Lower leg skin (tissue), 4 donors: ENCODE results near the gene TSSC4. TPM values are rescaled to one million over a fixed set of nuclear protein-coding genes. Genes with fewer than 3 reads are reported as not detected.
A peak's percentile ranks its signal among the peaks of the same experiment; 100 is the strongest.

Source experiments
- DNase-seq, 2 donors: peaks; one replicate each; pipeline ENCODE4 v3.0.0-alpha.2; 2019; ENCODE audit warnings: low spot score in 2 of 2
- H3K4me3 ChIP-seq: fragments of 200-600 bp; sonication (generic); 2 replicates; pipeline ENCODE4 v1.5.1; 2017; ENCODE audit warnings: mild to moderate bottlenecking, low read depth; ENCODE audit not compliant: poor library complexity, severe bottlenecking
- POLR2A ChIP-seq, 2 donors: fragments of 450-650 bp; IDR thresholded peaks; one replicate each; pipeline ENCODE4 v1.6.1; 2016 to 2017; ENCODE audit warnings: antibody characterized with exemption in 2 of 2, mild to moderate bottlenecking in 1 of 2, moderate library complexity in 1 of 2
- WGBS, 2 donors: methylation state at CpG; one replicate each; pipeline ENCODE4 v1.1.5; 2018; 5-methylcytosine and 5-hydroxymethylcytosine counted together
- intact Hi-C: fragments of 100-400 bp; cut with DNase I; formaldehyde crosslinking; loops from one replicate; pipeline ENCODE4 v1.15.0; 2023; ENCODE audit warnings: low total_unique reads
- total RNA-seq, 4 donors: library from RNA; depleted of rRNA; stranded (reverse); fragments of >200 nt; gene quantifications; one replicate each; pipeline ENCODE4 v1.1.0, GENCODE V29; 2016
- TF ChIP-seq, protein P1 (sequence below), 3 donors: fragments of 450-650 bp; IDR thresholded peaks; one replicate each; pipeline ENCODE4 v1.5.1; 2016; ENCODE audit warnings: antibody characterized with exemption in 3 of 3, mild to moderate bottlenecking in 3 of 3, moderate library complexity in 2 of 3

The TSSC4 gene
- total RNA-seq, 4 donors from 2014 or later = 45.6 to 58.7 (median 55.8) TPM

GRCh38 chr11:2418693-2419360 is 18.3 kb downstream of the TSSC4 start:
- 74 to 79% methylated on average over 20 to 21 of the region's 21 CpGs for WGBS, 2 donors
- TF ChIP-seq, protein P1, sequence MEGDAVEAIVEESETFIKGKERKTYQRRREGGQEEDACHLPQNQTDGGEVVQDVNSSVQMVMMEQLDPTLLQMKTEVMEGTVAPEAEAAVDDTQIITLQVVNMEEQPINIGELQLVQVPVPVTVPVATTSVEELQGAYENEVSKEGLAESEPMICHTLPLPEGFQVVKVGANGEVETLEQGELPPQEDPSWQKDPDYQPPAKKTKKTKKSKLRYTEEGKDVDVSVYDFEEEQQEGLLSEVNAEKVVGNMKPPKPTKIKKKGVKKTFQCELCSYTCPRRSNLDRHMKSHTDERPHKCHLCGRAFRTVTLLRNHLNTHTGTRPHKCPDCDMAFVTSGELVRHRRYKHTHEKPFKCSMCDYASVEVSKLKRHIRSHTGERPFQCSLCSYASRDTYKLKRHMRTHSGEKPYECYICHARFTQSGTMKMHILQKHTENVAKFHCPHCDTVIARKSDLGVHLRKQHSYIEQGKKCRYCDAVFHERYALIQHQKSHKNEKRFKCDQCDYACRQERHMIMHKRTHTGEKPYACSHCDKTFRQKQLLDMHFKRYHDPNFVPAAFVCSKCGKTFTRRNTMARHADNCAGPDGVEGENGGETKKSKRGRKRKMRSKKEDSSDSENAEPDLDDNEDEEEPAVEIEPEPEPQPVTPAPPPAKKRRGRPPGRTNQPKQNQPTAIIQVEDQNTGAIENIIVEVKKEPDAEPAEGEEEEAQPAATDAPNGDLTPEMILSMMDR (IDR thresholded peaks at IDR 0.05) = no peak
- TF ChIP-seq POLR2A (IDR thresholded peaks at IDR 0.05) = no peak
- intact Hi-C loops = loop anchor here (5.0 kb wide), 1 partner anchor 222 kb away; no protein-coding TSS in a partner anchor
- no peak for DNase-seq
- H3K4me3 ChIP-seq = no peak overlapping the region

GRCh38 chr11:2419638-2420501 is 19.3 kb downstream of the TSSC4 start:
- WGBS, 2 donors = 48 to 51% methylated on average over 26 to 33 of the region's 36 CpGs
- intact Hi-C loops = loop anchor here (2.0 to 5.0 kb wide), 2 partner anchors 113 to 223 kb away; no protein-coding TSS in a partner anchor
- DNase-seq = peak; percentile 63 to 94
- H3K4me3 ChIP-seq = no peak overlapping the region
- TF ChIP-seq POLR2A (IDR thresholded peaks at IDR 0.05) = no peak
- TF ChIP-seq, protein P1 (IDR thresholded peaks at IDR 0.05) = peak in 1 of 3 donors; percentile 64

- intact Hi-C loops = loop anchor here (2.0 kb wide), 1 partner anchor 114 kb away; no protein-coding TSS in a partner anchor
- WGBS, 2 donors = 8 to 30% methylated on average over 2 to 30 of the region's 44 CpGs
- TF ChIP-seq POLR2A (IDR thresholded peaks at IDR 0.05) = no peak
- TF ChIP-seq, protein P1 (IDR thresholded peaks at IDR 0.05) = peak in 1 of 3 donors; percentile 60
- H3K4me3 ChIP-seq = no peak overlapping the region
- DNase-seq = peak in 1 of 2 donors; percentile 94
These were observed 20.1 kb downstream of the TSSC4 start for GRCh38 chr11:2420502-2421225.

- WGBS, 2 donors = 65 to 81% methylated on average over 14 of the region's 19 CpGs
- DNase-seq = no peak
- no peak for TF ChIP-seq POLR2A (IDR thresholded peaks at IDR 0.05)
- TF ChIP-seq, protein P1 (IDR thresholded peaks at IDR 0.05) = no peak
- intact Hi-C loops = loop anchor here (2.0 kb wide), 1 partner anchor 115 kb away; no protein-coding TSS in a partner anchor
- H3K4me3 ChIP-seq = no peak overlapping the region
These were observed 20.9 kb downstream of the TSSC4 start for GRCh38 chr11:2421226-2421994.

DNA sequence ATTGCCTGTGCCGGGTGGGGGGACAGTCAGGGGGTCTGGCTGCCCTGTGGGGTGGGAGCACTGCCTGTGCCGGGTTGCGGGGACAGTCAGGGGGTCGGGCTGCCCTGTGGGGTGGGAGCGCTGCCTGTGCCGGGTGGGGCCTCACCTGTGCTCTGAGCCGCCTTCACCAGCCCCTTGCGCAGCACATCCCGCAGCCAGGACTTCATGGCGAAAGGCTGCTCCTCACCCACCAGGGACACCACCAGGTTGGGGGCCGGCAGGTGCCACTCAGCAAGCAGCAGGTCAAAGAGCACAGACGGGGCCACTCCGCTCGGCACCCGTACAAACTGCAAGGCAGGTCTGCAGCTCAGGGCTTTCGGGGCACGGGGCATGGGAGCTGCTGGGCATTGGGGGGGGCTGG is 21.4 kb downstream of the TSSC4 start:
- WGBS, 2 donors = 88 to 90% methylated on average over 12 to 14 of the region's 17 CpGs
- DNase-seq = no peak
- intact Hi-C loops = loop anchor here (2.0 kb wide), 1 partner anchor 115 kb away; no protein-coding TSS in a partner anchor
- H3K4me3 ChIP-seq = no peak overlapping the region
- TF ChIP-seq POLR2A (IDR thresholded peaks at IDR 0.05) = no peak
- TF ChIP-seq, protein P1 (IDR thresholded peaks at IDR 0.05) = no peak
